Tibial nerve (tissue), 4 donors: Measurements from ENCODE around the gene SCUBE2. TPM values are rescaled to one million over a fixed set of nuclear protein-coding genes. Genes with fewer than 3 reads are reported as not detected.

Source experiments
- DNase-seq, 2 donors: peaks; one replicate each; pipeline ENCODE4 v3.0.0-alpha.2; 2019; ENCODE audit warnings: low spot score in 2 of 2
- H3K27ac ChIP-seq, 4 donors: fragments of 200-600 bp; sonication (generic) in 3 of 4; one replicate each; pipeline ENCODE4 v1.5.1; 2017 to 2019; ENCODE audit warnings: mild to moderate bottlenecking in 1 of 4
- H3K27me3 ChIP-seq, 2 donors: fragments of 200-600 bp; sonication (generic) in 1 of 2; one replicate each; pipeline versions ENCODE4 v1.5.1 to v1.6.0; 2017 to 2019
- H3K36me3 ChIP-seq, 3 donors: fragments of 200-600 bp; sonication (generic); one replicate each; pipeline ENCODE4 v1.5.1; 2018 to 2019
- H3K4me1 ChIP-seq, 4 donors: fragments of 200-600 bp; sonication (generic) in 3 of 4; one replicate each; pipeline ENCODE4 v1.5.1; 2017 to 2019
- H3K4me3 ChIP-seq, 4 donors: fragments of 200-600 bp; sonication (generic) in 3 of 4; one replicate each; pipeline ENCODE4 v1.5.1; 2017 to 2019; ENCODE audit warnings: mild to moderate bottlenecking in 1 of 4, moderate library complexity in 1 of 4
- H3K9me3 ChIP-seq, 4 donors: fragments of 200-600 bp; sonication (generic) in 3 of 4; one replicate each; pipeline ENCODE4 v1.5.1; 2017 to 2019
- EP300 ChIP-seq, 2 donors: sonication (generic); formaldehyde crosslinking; IDR thresholded peaks; one replicate each; pipeline ENCODE4 v1.6.1; 2017; ENCODE audit warnings: antibody characterized with exemption in 2 of 2, mild to moderate bottlenecking in 1 of 2
- POLR2A ChIP-seq, 2 donors: fragments of 450-650 bp; IDR thresholded peaks; one replicate each; pipeline ENCODE4 v1.6.1; 2017; ENCODE audit warnings: antibody characterized with exemption in 2 of 2, mild to moderate bottlenecking in 2 of 2, moderate library complexity in 2 of 2
- WGBS, 2 donors: methylation state at CpG; one replicate each; pipeline ENCODE4 v1.1.5; 2018; 5-methylcytosine and 5-hydroxymethylcytosine counted together
- total RNA-seq, 4 donors: library from RNA; depleted of rRNA; stranded (reverse); fragments of >200 nt; gene quantifications; one replicate each; pipeline ENCODE4 v1.1.0, GENCODE V29; 2016
- TF ChIP-seq, protein P1 (sequence below), 5 experiments: fragments of 200-600 bp in 3 of 5; fragments of 450-650 bp in 2 of 5; sonication (generic) in 3 of 5; IDR thresholded peaks; one replicate each; pipeline ENCODE4 v1.5.1; 2016 to 2019; ENCODE audit warnings: antibody characterized with exemption in 5 of 5, mild to moderate bottlenecking in 3 of 5, moderate library complexity in 2 of 5

The SCUBE2 gene
- total RNA-seq, 4 donors from 2014 or later: 3.1 to 12.6 (median 4.7) TPM

DNA sequence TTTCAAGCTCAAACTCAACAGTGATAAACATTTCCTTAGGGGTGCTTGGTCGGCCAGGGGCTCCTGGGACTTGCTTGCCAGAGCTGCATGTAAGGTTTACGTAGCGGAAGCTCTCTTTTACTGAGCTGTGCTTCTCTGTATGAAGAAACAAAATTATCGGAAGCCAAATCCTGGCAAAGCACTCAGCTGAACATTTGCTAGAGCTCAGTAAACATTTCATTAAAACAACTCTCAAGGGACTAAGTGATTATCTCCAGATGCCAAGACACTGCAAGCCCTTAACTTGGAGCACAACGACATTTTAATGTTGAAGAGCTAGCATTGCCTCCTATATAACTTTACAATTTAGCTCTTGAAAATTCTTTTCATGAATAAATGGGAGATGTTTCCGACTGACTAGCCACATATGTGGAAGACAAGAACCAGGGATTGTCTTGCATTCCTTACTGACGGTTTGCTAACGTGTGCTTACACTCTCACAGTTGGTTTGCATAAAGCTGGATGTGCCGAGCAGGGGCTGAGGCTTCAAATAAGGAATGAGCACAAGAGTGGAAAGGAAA lies 43.4 kb downstream of the SCUBE2 start:
- peaks cover 0 to 19% (median 2%) of the 10 kb centered on the region in 4 donors for H3K4me1 ChIP-seq
- WGBS, 2 donors: 48 to 50% methylated on average over 9 of the region's 9 CpGs
- H3K27ac ChIP-seq: peak overlapping the region in 3 of 4 donors; percentile 19 to 50 (median 23)
- no peaks in the 10 kb centered on the region for H3K9me3 ChIP-seq
- TF ChIP-seq EP300 (IDR thresholded peaks at IDR 0.05) (no peak), POLR2A (IDR thresholded peaks at IDR 0.05) (no peak)
- TF ChIP-seq, protein P1, sequence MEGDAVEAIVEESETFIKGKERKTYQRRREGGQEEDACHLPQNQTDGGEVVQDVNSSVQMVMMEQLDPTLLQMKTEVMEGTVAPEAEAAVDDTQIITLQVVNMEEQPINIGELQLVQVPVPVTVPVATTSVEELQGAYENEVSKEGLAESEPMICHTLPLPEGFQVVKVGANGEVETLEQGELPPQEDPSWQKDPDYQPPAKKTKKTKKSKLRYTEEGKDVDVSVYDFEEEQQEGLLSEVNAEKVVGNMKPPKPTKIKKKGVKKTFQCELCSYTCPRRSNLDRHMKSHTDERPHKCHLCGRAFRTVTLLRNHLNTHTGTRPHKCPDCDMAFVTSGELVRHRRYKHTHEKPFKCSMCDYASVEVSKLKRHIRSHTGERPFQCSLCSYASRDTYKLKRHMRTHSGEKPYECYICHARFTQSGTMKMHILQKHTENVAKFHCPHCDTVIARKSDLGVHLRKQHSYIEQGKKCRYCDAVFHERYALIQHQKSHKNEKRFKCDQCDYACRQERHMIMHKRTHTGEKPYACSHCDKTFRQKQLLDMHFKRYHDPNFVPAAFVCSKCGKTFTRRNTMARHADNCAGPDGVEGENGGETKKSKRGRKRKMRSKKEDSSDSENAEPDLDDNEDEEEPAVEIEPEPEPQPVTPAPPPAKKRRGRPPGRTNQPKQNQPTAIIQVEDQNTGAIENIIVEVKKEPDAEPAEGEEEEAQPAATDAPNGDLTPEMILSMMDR (IDR thresholded peaks at IDR 0.05): no peak
- H3K27me3 ChIP-seq: no peaks in the 10 kb centered on the region
- no peak for DNase-seq
- no peak overlapping the region for H3K4me3 ChIP-seq
- H3K36me3 ChIP-seq: no peaks in the 10 kb centered on the region

DNA sequence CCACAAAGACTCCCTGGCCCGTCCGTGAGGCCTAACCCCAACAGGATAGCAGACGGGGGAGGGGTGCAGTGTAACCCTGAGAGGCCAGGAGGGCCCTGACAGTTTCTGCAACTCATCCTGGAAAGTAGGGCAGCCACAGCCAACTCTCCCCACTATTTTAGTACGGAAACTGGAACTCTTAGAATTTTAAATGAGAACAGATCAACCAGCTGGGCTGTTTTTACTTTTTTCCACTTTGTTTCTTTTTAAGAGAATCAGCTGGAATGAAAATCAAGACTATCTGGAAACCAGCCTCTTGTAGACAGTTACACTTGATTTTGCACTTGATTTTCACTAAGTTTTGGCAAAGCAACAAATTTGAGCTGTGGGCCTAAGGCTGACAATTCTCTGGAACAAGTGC lies 44.9 kb downstream of the SCUBE2 start:
- 73 to 88% methylated on average over 4 of the region's 4 CpGs for WGBS, 2 donors
- no peak for DNase-seq

DNA sequence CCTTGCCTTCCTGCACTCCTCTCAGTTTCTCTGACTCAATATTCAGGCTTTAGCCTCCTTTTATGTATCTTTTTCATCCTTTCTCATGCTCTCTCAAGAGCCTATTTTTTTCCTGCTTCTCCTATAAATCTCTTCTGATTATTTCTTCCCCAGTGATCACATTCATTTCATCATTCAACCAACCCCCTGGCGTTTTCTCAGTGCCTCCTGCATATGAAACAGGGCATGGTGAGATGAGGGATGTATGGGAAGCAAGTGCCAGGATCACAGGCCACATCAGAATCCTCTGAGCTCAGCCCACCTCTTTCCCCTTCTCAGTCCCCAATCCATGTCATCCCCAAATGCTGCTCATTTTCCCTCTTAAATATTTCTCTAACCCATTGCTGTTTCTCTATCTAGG lies 48.9 kb downstream of the SCUBE2 start:
- DNase-seq: no peak
- H3K27ac ChIP-seq: no peak overlapping the region
- 74 to 76% methylated on average over 1 of the region's 1 CpG for WGBS, 2 donors
- no peaks in the 10 kb centered on the region for H3K9me3 ChIP-seq
- no peaks in the 10 kb centered on the region for H3K36me3 ChIP-seq
- H3K4me1 ChIP-seq: peaks cover 0 to 6% (median 0%) of the 10 kb centered on the region in 4 donors
- no peak overlapping the region for H3K4me3 ChIP-seq
- TF ChIP-seq, protein P1 (IDR thresholded peaks at IDR 0.05): no peak
- TF ChIP-seq EP300 (IDR thresholded peaks at IDR 0.05): no peak
- no peak for TF ChIP-seq POLR2A (IDR thresholded peaks at IDR 0.05)
- no peaks in the 10 kb centered on the region for H3K27me3 ChIP-seq

More for the DNA sequence above, 44.9 kb downstream of the SCUBE2 start:
- Histone ChIP-seq H3K4me1 (peaks cover 0 to 19% (median 2%) of the 10 kb centered on the region in 4 donors), H3K9me3 (no peaks in the 10 kb centered on the region), H3K27ac (peak overlapping the region in 1 of 4 donors; percentile 3), H3K27me3 (no peaks in the 10 kb centered on the region), H3K4me3 (no peak overlapping the region), H3K36me3 (no peaks in the 10 kb centered on the region)
- TF ChIP-seq, protein P1 (IDR thresholded peaks at IDR 0.05): no peak
- TF ChIP-seq EP300 (IDR thresholded peaks at IDR 0.05) (no peak), POLR2A (IDR thresholded peaks at IDR 0.05) (no peak)

DNA sequence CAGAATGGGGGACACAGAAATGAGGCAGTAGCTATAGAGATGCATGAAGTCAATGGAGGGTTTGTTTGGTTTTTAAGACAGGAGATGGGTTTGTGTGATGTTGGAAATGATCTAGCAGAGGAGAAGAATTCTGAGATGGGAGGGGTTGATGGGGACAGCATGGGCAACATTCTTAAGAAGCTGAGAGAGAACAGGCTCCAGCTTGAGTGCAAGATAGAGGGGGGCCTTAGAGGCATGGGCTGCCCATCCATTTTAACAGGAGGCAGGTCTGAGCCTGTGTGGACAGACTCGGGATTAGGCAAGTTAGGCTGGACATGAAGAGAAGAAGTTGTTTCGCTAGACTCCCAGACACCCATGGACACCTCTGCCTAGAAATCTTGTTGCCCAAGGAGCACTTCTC lies 49.7 kb downstream of the SCUBE2 start:
- Histone ChIP-seq H3K36me3 (no peaks in the 10 kb centered on the region), H3K4me3 (no peak overlapping the region), H3K4me1 (no peaks in the 10 kb centered on the region), H3K9me3 (no peaks in the 10 kb centered on the region), H3K27ac (no peak overlapping the region), H3K27me3 (no peaks in the 10 kb centered on the region)
- TF ChIP-seq, protein P1 (IDR thresholded peaks at IDR 0.05): no peak
- no peak for TF ChIP-seq EP300 (IDR thresholded peaks at IDR 0.05)
- TF ChIP-seq POLR2A (IDR thresholded peaks at IDR 0.05): no peak
- WGBS, 2 donors: 83 to 88% methylated on average over 2 of the region's 2 CpGs
- no peak for DNase-seq

DNA sequence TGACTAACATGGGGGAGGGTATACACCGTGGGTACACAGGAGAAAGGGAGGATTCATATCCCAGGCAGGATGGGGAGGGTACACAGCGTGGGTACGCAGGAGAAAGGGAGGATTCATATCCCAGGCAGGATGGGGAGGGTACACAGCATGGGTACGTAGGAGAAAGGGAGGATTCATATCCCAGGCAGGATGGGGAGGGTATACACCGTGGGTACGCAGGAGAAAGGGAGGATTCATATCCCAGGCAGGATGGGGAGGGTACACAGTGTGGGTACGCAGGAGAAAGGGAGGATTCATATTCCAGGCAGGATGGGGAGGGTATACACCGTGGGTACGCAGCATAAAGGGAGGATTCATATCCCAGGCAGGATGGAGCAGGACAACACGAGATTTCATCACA lies 51.0 kb downstream of the SCUBE2 start:
- no peaks in the 10 kb centered on the region for H3K9me3 ChIP-seq
- DNase-seq: no peak
- H3K27ac ChIP-seq: no peak overlapping the region
- H3K27me3 ChIP-seq: no peaks in the 10 kb centered on the region
- no peak overlapping the region for H3K4me3 ChIP-seq
- 74 to 75% methylated on average over 10 of the region's 10 CpGs for WGBS, 2 donors
- TF ChIP-seq POLR2A (IDR thresholded peaks at IDR 0.05) (no peak), EP300 (IDR thresholded peaks at IDR 0.05) (no peak)
- TF ChIP-seq, protein P1 (IDR thresholded peaks at IDR 0.05): no peak
- H3K36me3 ChIP-seq: no peaks in the 10 kb centered on the region
- H3K4me1 ChIP-seq: no peaks in the 10 kb centered on the region
